Activated CD4-positive, CD25-positive, alpha-beta regulatory T cell treated with anti-CD3 and anti-CD28 coated beads, Interleukin-2, amount 50 U/mL, for 24 hours (primary cell): Measurements from ENCODE around the gene EEPD1.

Experiments
- ATAC-seq, 2 donors: fragments of 150-1000 bp; cut with Tn5 transposase; one replicate each; pipeline ENCODE4 v1.10.0; 2021; ENCODE audit warnings: mild to moderate bottlenecking in 1 of 2, moderate library complexity in 1 of 2

The EEPD1 gene

DNA sequence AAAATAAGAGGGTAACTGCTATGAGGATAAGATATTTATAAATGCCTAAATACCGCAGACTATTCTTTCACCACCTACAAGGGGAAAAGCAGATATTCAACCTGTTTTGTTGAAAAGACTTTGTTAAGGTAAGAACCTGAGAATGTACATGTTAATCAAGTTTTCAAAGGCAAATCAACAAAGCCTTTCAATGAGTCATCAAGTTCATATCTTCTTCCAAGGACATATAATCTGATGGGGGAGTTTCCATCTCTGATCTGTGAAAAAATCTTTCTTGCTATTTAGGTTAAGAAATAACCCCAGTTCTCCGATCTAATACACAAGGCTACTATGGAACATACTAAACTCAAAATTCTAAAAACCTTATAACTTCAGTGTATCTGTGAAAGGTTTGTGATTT is 196.6 kb downstream of the EEPD1 start:
- ATAC-seq: no peak
